Stimulated activated CD4-positive, alpha-beta T cell treated with anti-CD3 and anti-CD28 coated beads, TNF-alpha, amount 100 ng/mL, for 48 hours (primary cell): ENCODE data around the gene BCAS3.

Experiments
- DNase-seq, 3 donors: peaks; one replicate each; pipeline ENCODE4 v3.0.0-alpha.2; 2020; ENCODE audit warnings: low read depth in 3 of 3

The BCAS3 gene

GRCh38 chr17:61409301-61410112 is 731.9 kb downstream of the BCAS3 start:
- DNase-seq, result no peak

DNA sequence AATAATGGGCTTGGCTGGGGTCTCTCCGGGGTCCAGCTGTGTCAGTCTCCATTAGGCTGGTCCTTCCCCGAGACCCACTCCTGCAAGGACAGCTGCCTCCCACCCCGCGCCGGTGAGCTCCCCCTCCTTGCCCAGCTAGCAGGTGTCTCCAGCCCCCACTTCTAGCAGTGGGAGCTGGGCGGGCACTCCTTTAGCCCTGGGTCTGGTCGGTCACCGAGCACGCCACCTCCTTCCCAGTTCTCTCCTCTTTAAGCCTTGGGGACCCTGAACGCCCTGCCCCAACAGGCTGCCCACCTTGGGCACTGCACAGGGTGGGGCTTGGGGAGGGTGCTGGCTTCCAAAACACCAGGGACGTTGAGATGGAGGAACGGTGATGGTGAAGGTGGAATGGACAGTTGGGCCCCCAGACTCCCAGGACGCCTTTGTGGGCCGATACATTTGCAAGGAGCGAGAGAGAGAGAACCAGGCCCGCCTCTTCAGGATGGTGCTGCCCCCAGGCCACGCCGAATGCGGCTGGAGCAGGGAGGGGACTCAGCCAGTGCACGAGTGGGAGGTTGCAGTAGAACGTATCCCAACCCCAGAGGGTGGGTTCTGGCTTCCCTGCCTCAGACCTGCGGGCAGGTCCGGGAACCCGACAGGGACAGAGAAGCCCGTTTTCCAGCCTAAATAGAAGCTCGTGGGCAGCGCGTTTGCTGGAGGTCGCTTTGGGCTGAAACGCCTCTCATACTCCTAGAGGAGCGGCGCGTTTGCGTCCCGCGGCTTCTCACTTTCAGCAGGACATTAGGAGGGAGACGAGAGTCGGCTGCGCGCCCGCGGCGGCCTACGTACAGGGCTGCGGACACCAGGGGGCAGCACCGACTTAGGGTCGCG is 732.7 kb downstream of the BCAS3 start:
- DNase-seq, result peak; percentile 47 to 77 (median 52)

- no peak for DNase-seq
Measured at GRCh38 chr17:61411011-61411260, 733.3 kb downstream of the BCAS3 start.

DNA sequence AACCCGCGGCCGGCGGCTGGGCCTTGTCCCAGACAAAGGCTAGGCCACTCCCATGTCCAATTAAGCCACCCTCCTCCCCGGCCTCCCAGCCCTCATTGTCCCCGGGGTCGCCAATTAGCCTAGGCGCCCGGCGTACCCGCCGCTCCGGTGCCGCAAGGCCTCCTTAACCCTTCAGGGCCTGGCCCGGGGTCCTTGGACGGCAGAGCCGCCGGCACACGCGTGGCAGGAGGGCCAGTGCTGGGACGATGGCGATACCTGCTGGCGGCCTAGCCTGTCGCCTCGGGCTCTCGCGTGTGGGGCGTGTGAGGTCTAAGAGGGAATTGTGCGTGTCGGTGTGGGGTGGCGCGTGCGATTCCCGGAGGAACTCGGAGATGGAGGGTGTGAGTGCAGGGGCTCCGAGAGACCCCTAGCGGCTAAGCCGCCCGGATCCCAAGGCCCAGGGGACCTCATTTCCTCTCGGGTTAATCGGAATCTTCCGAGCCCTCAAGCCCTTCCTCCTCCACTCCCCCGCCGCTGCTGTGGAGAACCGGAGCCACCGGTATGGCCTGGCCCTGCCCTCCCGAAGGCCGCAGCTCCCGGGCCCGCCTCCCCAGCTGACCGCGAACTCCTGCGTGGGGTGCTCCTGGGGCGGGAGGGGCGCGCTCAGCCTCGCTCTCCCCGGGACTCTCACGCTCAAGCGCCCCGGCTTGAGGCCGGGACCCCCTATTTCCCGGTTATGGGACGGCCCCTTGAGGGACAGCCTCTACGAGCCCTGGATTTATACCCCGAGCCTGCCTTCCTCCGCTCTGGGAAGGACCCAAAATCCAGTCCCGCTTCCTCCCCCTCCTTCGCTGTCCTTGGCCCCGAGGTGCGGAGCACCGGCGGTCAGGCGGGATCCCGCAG is 733.9 kb downstream of the BCAS3 start:
- no peak for DNase-seq

DNA sequence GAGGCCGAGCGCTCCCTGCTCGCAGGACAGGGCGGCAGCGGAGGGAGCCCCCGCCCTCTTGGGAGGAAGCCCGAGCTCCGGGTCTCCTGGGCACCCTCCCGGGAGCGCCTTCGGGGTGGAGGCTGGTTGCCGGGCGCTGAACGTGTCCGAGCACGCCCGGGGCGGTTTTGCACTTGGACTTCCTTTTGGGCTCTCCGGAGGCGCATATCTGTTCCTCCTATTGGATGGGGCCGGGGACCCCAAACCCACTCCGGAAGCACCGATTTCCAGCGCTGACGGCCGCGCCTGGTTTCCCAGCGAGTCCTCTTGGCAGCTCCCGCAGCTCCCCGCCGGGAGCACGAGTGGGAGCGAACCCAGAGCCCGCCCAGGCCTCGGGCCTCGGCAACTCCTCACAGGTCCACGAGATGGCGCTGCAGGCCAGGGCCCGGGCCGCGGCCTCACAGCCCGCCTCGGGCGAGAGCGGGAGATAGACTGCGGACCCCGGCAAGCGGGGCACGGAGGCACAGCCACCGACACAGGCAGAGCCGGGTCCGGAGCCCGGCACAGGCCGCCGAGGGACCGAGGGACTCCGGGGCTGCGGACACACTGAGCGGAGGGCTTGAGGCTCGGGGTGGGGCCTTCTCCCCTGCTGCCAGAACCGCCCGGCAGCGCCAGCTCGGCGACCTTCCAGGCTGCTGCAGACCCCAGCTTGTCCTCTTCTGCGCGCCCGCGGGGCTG is 734.6 kb downstream of the BCAS3 start:
- peak; percentile 44 to 62 (median 61) for DNase-seq

- no peak for DNase-seq
Measured at GRCh38 chr17:61412860-61413660, 735.4 kb downstream of the BCAS3 start.

DNA sequence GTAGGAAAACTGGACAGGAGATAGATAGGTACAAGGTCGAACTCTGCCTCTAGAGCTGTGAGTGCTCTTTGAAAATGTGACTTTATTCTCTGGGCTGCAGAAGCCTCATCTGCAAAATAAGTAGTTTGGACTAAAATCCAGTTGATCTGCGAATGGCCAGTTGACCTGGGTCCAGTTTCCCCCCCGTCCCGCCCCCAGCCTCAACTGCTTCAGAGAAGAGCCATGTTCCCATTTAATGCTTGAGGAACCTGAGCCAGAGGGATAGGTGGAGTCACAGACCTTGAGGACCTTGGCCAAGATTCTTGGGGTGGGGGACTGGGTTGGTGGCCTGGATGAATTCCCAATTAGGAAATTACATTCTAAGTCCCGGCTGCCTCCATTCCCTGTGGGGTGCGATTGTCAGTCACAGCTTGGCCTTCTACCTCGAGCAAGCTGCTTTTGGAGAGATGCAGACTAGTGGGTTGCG is 736.0 kb downstream of the BCAS3 start:
- DNase-seq, result no peak

GRCh38 chr17:61414141-61414935 is 736.7 kb downstream of the BCAS3 start:
- no peak for DNase-seq

- DNase-seq, result no peak
Measured at GRCh38 chr17:61414936-61415251, 737.2 kb downstream of the BCAS3 start.

GRCh38 chr17:61415374-61416210 is 737.9 kb downstream of the BCAS3 start:
- DNase-seq, result no peak

- no peak for DNase-seq
Measured at GRCh38 chr17:61416211-61416539, 738.5 kb downstream of the BCAS3 start.

DNA sequence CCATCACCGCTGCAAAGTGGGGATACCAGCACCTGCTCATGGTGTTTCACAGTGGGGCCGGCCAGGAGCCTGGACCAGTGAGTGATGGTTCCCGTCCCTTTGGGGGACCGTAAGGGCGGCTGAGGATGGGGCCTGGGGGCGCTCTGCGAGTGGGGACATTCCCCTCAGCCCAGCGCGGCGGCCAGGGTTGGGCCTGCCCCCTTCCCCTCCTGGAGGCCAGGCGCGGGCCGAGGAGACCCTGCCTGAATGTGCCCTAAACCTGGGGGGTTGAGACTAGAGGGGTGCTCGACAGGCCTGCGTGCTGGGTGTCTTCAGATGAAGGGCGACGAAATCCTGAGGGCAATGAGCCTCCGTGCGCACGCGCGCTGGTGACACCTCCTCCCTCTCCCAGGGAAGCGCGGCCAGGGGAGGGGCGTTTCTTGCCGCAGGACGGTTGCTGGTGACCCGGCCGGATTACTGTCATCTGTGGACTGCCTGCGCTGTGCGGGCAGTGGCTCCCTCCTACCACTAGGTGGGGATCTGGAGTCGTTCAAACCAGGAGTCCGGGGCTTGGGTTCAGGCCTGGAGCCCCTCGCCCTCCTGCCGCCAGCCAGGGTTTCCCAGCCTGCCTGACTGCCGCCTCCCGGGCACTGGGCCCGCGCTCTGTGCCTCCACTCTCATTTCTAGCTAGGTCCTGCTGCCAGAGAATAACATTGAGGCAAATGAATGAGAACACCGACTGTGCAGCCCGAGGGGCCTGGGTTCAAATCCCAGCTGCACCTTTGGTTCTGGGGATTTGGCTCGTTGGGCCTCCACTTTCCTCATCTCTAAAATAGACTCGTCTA is 739.1 kb downstream of the BCAS3 start:
- DNase-seq, result peak in 1 of 3 donors; percentile 48

DNA sequence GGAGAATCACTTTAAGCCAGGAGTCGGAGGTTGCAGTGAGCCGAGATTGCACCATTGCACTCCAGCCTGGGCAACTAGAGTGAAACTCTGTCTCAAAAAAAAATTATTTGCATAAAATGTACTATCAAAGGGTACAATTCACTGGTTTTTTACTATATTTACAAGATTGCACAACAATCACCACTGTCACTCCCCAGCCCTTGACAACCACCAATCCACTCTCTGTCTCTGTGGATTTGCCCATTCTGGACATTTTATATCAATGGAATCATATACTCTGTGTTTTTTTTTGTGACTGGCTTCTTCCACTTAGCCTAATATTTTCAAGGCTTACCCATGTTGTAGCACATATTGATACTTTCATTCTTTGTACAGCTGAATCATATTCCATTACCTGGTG is 740.8 kb downstream of the BCAS3 start:
- DNase-seq, result no peak

DNA sequence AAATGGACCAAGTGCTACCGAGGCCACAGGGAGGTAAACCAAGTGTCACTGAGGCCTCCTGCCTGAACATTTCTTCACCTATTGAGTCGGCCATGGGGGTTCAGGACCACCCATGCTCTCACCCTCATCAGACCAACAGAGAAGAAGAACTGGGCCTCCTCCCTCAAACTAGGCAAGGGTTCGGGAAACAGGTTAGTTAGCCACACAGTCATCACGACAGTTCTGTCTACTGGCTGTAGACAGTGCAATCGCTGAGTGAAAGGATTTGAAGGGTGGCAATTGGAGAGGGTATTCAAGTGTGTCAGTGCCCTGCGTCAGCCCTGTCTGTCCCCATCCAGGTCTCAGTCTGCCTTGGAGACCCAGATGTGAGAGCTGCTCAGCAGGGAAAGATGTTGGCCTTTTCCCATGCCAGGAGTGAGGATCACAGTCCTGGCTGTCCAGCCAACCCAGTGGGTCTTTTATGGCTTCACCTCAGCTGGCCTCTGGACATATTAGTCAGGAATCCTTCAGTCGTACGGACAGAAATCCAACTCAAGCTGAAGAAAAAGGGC is 741.9 kb downstream of the BCAS3 start:
- no peak for DNase-seq

DNA sequence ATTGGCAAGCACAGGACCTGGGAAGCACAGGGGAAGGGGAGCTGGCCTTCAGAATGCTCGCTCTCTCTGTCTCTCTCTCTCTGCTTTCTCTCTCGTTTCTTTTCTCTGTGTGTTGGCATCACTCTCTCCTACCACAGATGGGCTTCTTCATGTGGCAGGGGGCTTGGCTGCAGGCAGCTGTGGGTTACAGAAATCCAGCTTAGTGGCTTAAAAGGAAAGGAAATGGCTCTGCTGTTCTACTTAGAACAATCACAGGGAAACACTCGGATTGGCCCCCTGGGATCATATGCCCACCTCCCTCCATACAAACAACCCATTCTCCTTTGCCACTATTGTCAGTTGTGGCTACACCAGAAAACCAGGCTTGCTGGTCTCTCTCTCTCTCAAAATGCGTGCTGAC is 742.4 kb downstream of the BCAS3 start:
- DNase-seq, result no peak

GRCh38 chr17:61420745-61421398 is 743.2 kb downstream of the BCAS3 start:
- DNase-seq, result no peak

DNA sequence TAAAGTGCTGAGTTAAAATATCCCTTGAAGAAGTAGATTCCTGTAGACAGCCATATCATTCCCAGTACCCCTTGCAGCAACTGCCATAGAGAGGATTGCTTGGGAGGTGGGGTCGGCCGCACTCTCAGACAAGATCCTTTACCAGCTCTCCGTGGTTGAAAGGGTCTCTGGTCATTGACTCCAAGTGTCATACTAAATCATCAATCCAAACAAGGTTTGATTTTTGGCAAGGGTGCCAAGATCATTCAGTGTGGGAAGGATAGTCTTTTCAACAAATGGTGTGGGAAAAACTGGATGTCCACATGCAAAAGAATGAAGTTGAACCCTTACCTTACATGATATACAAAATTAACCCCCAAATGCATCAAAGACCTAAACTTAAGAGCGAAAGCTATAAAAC is 743.8 kb downstream of the BCAS3 start:
- DNase-seq, result no peak
